IPS-20b (cell line): ENCODE results near the gene RNF217.

ENCODE experiments used
- H3K27ac ChIP-seq: one replicate; pipeline ENCODE4 v1.5.1; 2013; ENCODE audit warnings: low read length
- H3K27me3 ChIP-seq: 2 replicates; pipeline ENCODE4 v1.6.1; 2013; ENCODE audit warnings: mild to moderate bottlenecking, low read length, inconsistent platforms; ENCODE audit not compliant: insufficient read depth
- H3K36me3 ChIP-seq: 2 replicates; pipeline ENCODE4 v1.6.1; 2013; ENCODE audit warnings: low read depth, mild to moderate bottlenecking, inconsistent platforms, low read length, moderate library complexity; ENCODE audit not compliant: insufficient read depth
- H3K4me1 ChIP-seq: 2 replicates; pipeline ENCODE4 v1.6.1; 2013; ENCODE audit warnings: mild to moderate bottlenecking, control low read depth, inconsistent platforms, low read length, moderate library complexity; ENCODE audit not compliant: insufficient read depth
- H3K4me3 ChIP-seq: 2 replicates; pipeline ENCODE4 v1.5.1; 2013; ENCODE audit warnings: mild to moderate bottlenecking, low read length, inconsistent platforms
- H3K9ac ChIP-seq: 2 replicates; pipeline ENCODE4 v1.6.1; 2013; ENCODE audit warnings: low read depth, mild to moderate bottlenecking, inconsistent platforms, low read length, moderate library complexity
- H3K9me3 ChIP-seq: 2 replicates; pipeline ENCODE4 v1.6.1; 2013; ENCODE audit warnings: mild to moderate bottlenecking, low read depth, low read length, inconsistent platforms; ENCODE audit not compliant: insufficient read depth

Gene RNF217

GRCh38 chr6:124949706-124950105 is 12.5 kb upstream of the RNF217 start:
- Histone ChIP-seq H3K4me1 (peaks cover 6% of the 10 kb centered on the region), H3K36me3 (no peaks in the 10 kb centered on the region), H3K27ac (no peak overlapping the region), H3K27me3 (no peaks in the 10 kb centered on the region), H3K4me3 (no peak overlapping the region), H3K9me3 (peaks cover 3% of the 10 kb centered on the region; the same call in 1 of the 2 replicates), H3K9ac (no peak overlapping the region)

GRCh38 chr6:124953808-124954207 is 8.4 kb upstream of the RNF217 start:
- H3K27ac ChIP-seq, result no peak overlapping the region
- H3K4me1 ChIP-seq, result peaks cover 6% of the 10 kb centered on the region
- H3K4me3 ChIP-seq, result no peak overlapping the region
- no peaks in the 10 kb centered on the region for H3K27me3 ChIP-seq
- no peaks in the 10 kb centered on the region for H3K36me3 ChIP-seq
- H3K9me3 ChIP-seq, result no peaks in the 10 kb centered on the region
- H3K9ac ChIP-seq, result no peak overlapping the region

GRCh38 chr6:124955108-124955856 is 7.0 kb upstream of the RNF217 start:
- Histone ChIP-seq H3K27ac (no peak overlapping the region), H3K9ac (no peak overlapping the region), H3K27me3 (peaks cover 2% of the 10 kb centered on the region; the same call in 1 of the 2 replicates), H3K4me3 (no peak overlapping the region), H3K36me3 (no peaks in the 10 kb centered on the region), H3K4me1 (no peaks in the 10 kb centered on the region), H3K9me3 (no peaks in the 10 kb centered on the region)

GRCh38 chr6:124956018-124956417 is 6.2 kb upstream of the RNF217 start:
- Histone ChIP-seq H3K4me1 (no peaks in the 10 kb centered on the region), H3K36me3 (no peaks in the 10 kb centered on the region), H3K9ac (no peak overlapping the region), H3K27me3 (peaks cover 10% of the 10 kb centered on the region), H3K4me3 (no peak overlapping the region), H3K27ac (no peak overlapping the region), H3K9me3 (no peaks in the 10 kb centered on the region)

- H3K4me1 ChIP-seq, result no peaks in the 10 kb centered on the region
- H3K9me3 ChIP-seq, result no peaks in the 10 kb centered on the region
- peaks cover 20% of the 10 kb centered on the region for H3K27me3 ChIP-seq
- H3K36me3 ChIP-seq, result no peaks in the 10 kb centered on the region
- no peak overlapping the region for H3K27ac ChIP-seq
- no peak overlapping the region for H3K4me3 ChIP-seq
- H3K9ac ChIP-seq, result no peak overlapping the region
These were observed 4.1 kb upstream of the RNF217 start for GRCh38 chr6:124958149-124958548.

- Histone ChIP-seq H3K4me3 (no peak overlapping the region), H3K27ac (no peak overlapping the region), H3K9ac (no peak overlapping the region), H3K27me3 (peaks cover 27% of the 10 kb centered on the region), H3K4me1 (peaks cover 3% of the 10 kb centered on the region; the same call in 1 of the 2 replicates), H3K9me3 (no peaks in the 10 kb centered on the region), H3K36me3 (no peaks in the 10 kb centered on the region)
These were observed 3.4 kb upstream of the RNF217 start for GRCh38 chr6:124958759-124959354.

GRCh38 chr6:124960757-124961463 is 1.3 kb upstream of the RNF217 start:
- no peaks in the 10 kb centered on the region for H3K9me3 ChIP-seq
- no peaks in the 10 kb centered on the region for H3K36me3 ChIP-seq
- no peak overlapping the region for H3K27ac ChIP-seq
- peaks cover 33% of the 10 kb centered on the region for H3K27me3 ChIP-seq
- H3K4me1 ChIP-seq, result peaks cover 13% of the 10 kb centered on the region; the same call in 1 of the 2 replicates
- no peak overlapping the region for H3K9ac ChIP-seq
- H3K4me3 ChIP-seq, result peak overlapping the region; percentile 84

- no peaks in the 10 kb centered on the region for H3K36me3 ChIP-seq
- no peak overlapping the region for H3K27ac ChIP-seq
- peaks cover 33% of the 10 kb centered on the region for H3K27me3 ChIP-seq
- H3K4me1 ChIP-seq, result peaks cover 13% of the 10 kb centered on the region; the same call in 1 of the 2 replicates
- no peaks in the 10 kb centered on the region for H3K9me3 ChIP-seq
- H3K4me3 ChIP-seq, result peak overlapping the region; percentile 84
- peak overlapping the region; percentile 70; the same call in 1 of the 2 replicates for H3K9ac ChIP-seq
These were observed 817 bp upstream of the RNF217 start for GRCh38 chr6:124961464-124961776.

GRCh38 chr6:124962639-124963415 is 590 bp downstream of the RNF217 start:
- H3K36me3 ChIP-seq, result no peaks in the 10 kb centered on the region
- H3K4me1 ChIP-seq, result peaks cover 13% of the 10 kb centered on the region; the same call in 1 of the 2 replicates
- H3K27ac ChIP-seq, result no peak overlapping the region
- no peaks in the 10 kb centered on the region for H3K9me3 ChIP-seq
- peaks cover 33% of the 10 kb centered on the region for H3K27me3 ChIP-seq
- peak overlapping the region; percentile 84 for H3K4me3 ChIP-seq
- peak overlapping the region; percentile 72 for H3K9ac ChIP-seq

GRCh38 chr6:124963416-124963785 is 1.2 kb downstream of the RNF217 start:
- Histone ChIP-seq H3K27ac (no peak overlapping the region), H3K9me3 (no peaks in the 10 kb centered on the region), H3K27me3 (peaks cover 33% of the 10 kb centered on the region), H3K4me3 (peak overlapping the region; percentile 84), H3K36me3 (no peaks in the 10 kb centered on the region), H3K9ac (peak overlapping the region; percentile 72), H3K4me1 (peaks cover 13% of the 10 kb centered on the region; the same call in 1 of the 2 replicates)
